H1 (cell line): Measurements from ENCODE around the gene HNF4A. TPM values are rescaled to one million over a fixed set of nuclear protein-coding genes. Genes with fewer than 3 reads are reported as not detected.

Experiments
- CTCF ChIA-PET: fragments of 300-600 bp; sonication (Branson Sonifier 250); formaldehyde crosslinking; loops from one replicate; lab custom pipeline; 2021; ENCODE audit not compliant: partially characterized antibody; lab: Charles Lee
- POLR2A ChIA-PET: fragments of 300-600 bp; sonication (Branson Sonifier 250); formaldehyde crosslinking; loops from one replicate; lab custom pipeline; 2021; ENCODE audit warnings: inconsistent platforms; ENCODE audit not compliant: partially characterized antibody; lab: Charles Lee
- DNase-seq, 2 experiments: peaks; one replicate each; pipeline versions ENCODE4 v3.0.0 to v3.0.0-alpha.2; 2010 to 2022; ENCODE audit warnings: low spot score in 2 of 2, low read depth in 1 of 2, mixed read lengths in 1 of 2
- FAIRE-seq: peaks from 2 replicates; lab custom pipeline; 2011; peaks lifted over from hg19 to GRCh38; lab: Jason Lieb, UNC
- H2AFZ ChIP-seq: 2 replicates; pipeline ENCODE4 v1.8.1; 2012; ENCODE audit warnings: low read length, inconsistent platforms
- H2AK5ac ChIP-seq: 2 replicates; pipeline ENCODE4 v1.6.1; 2013; ENCODE audit warnings: low read depth, low read length
- H2BK120ac ChIP-seq: replicated peaks from 2 replicates; pipeline ENCODE3; 2013; ENCODE audit warnings: low read depth, low read length, inconsistent platforms
- H2BK12ac ChIP-seq: 2 replicates; pipeline ENCODE4 v1.6.1; 2013; ENCODE audit warnings: low read depth, low read length
- H2BK15ac ChIP-seq: 2 replicates; pipeline ENCODE4 v1.6.1; 2013; ENCODE audit warnings: low read length
- H2BK20ac ChIP-seq: 2 replicates; pipeline ENCODE4 v1.6.1; 2013; ENCODE audit warnings: low read length
- H2BK5ac ChIP-seq: 2 replicates; pipeline ENCODE4 v1.6.1; 2013; ENCODE audit warnings: low read depth, low read length
- H3K14ac ChIP-seq: 2 replicates; pipeline ENCODE4 v1.6.1; 2013; ENCODE audit warnings: inconsistent platforms; ENCODE audit not compliant: insufficient read length
- H3K18ac ChIP-seq: 2 replicates; pipeline ENCODE4 v1.6.1; 2013; ENCODE audit warnings: low read length; ENCODE audit errors: extremely low read depth
- H3K23ac ChIP-seq: 2 replicates; pipeline ENCODE4 v1.6.1; 2013; ENCODE audit warnings: inconsistent platforms; ENCODE audit not compliant: insufficient read length
- H3K23me2 ChIP-seq: 2 replicates; pipeline ENCODE4 v1.6.1; 2013; ENCODE audit warnings: low read depth, low read length
- H3K27ac ChIP-seq: 2 replicates; pipeline ENCODE4 v1.6.1; 2011; ENCODE audit warnings: low read depth, low read length, inconsistent platforms
- H3K27me3 ChIP-seq, 4 experiments: replicated peaks in 1 of 4; 1 replicate in 1 of 4; 2 replicates in 3 of 4; pipeline versions ENCODE4 v1.6.1 to v1.8.1; 2011 to 2013; ENCODE audit warnings: low read length in 3 of 4, mild to moderate bottlenecking in 3 of 4, inconsistent platforms in 2 of 4, mixed read lengths in 2 of 4, moderate library complexity in 1 of 4; ENCODE audit not compliant: control insufficient read depth in 3 of 4, insufficient read depth in 3 of 4; ENCODE audit errors: extremely low read depth in 1 of 4
- H3K36me3 ChIP-seq, 4 experiments: 2 replicates each; pipeline versions ENCODE4 v1.6.1 to v1.8.1; 2011 to 2013; ENCODE audit warnings: mild to moderate bottlenecking in 4 of 4, low read length in 3 of 4, moderate library complexity in 2 of 4, control low read depth in 1 of 4, inconsistent platforms in 1 of 4; ENCODE audit not compliant: insufficient read depth in 4 of 4, control insufficient read depth in 2 of 4
- H3K4ac ChIP-seq: replicated peaks from 2 replicates; pipeline ENCODE3; 2013; ENCODE audit warnings: low read length, low read depth, mixed read lengths, inconsistent platforms; ENCODE audit not compliant: insufficient read length
- H3K4me1 ChIP-seq, 4 experiments: replicated peaks in 1 of 4; 1 replicate in 1 of 4; 2 replicates in 3 of 4; pipeline versions ENCODE4 v1.6.1 to v1.8.1; 2011 to 2013; ENCODE audit warnings: low read length in 3 of 4, inconsistent platforms in 2 of 4, mixed read lengths in 1 of 4; ENCODE audit not compliant: insufficient read depth in 4 of 4, control insufficient read depth in 3 of 4
- H3K4me2 ChIP-seq, 2 experiments: 2 replicates each; pipeline versions ENCODE4 v1.6.1 to v1.8.1; 2011 to 2013; ENCODE audit warnings: low read depth in 2 of 2, low read length in 2 of 2, control low read depth in 1 of 2, inconsistent platforms in 1 of 2, mild to moderate bottlenecking in 1 of 2; ENCODE audit not compliant: insufficient read depth in 1 of 2
- H3K4me3 ChIP-seq, 4 experiments: fragments of 200-600, 300-600 bp in 1 of 4; sonication (generic), shearing (Covaris generic), sonication (Bioruptor Twin) in 1 of 4; 2 replicates each; pipeline versions ENCODE4 v1.5.1 to v1.8.1; 2011 to 2016; ENCODE audit warnings: low read length in 4 of 4, low read depth in 3 of 4, control low read depth in 2 of 4, inconsistent platforms in 2 of 4, mild to moderate bottlenecking in 2 of 4, mixed read lengths in 1 of 4, moderate library complexity in 1 of 4; ENCODE audit not compliant: insufficient read depth in 2 of 4; ENCODE audit errors: extremely low read depth in 1 of 4
- H3K56ac ChIP-seq: replicated peaks from 2 replicates; pipeline ENCODE3; 2013; ENCODE audit warnings: low read depth, mild to moderate bottlenecking, mixed read lengths, low read length, inconsistent platforms; ENCODE audit not compliant: insufficient read length
- H3K79me1 ChIP-seq: 2 replicates; pipeline ENCODE4 v1.6.1; 2013; ENCODE audit warnings: low read depth, low read length, control low read depth
- H3K79me2 ChIP-seq, 2 experiments: 2 replicates each; pipeline versions ENCODE4 v1.6.1 to v1.8.1; 2012 to 2013; ENCODE audit warnings: low read length in 2 of 2, mild to moderate bottlenecking in 2 of 2, inconsistent platforms in 1 of 2; ENCODE audit not compliant: insufficient read depth in 2 of 2, control insufficient read depth in 1 of 2
- H3K9ac ChIP-seq, 4 experiments: replicated peaks in 1 of 4; 1 replicate in 1 of 4; 2 replicates in 3 of 4; pipeline versions ENCODE4 v1.6.1 to v1.8.1; 2011 to 2013; ENCODE audit warnings: low read depth in 3 of 4, low read length in 3 of 4, control low read depth in 2 of 4, mild to moderate bottlenecking in 2 of 4, moderate library complexity in 2 of 4, inconsistent platforms in 1 of 4; ENCODE audit errors: extremely low read depth in 1 of 4
- H3K9me3 ChIP-seq, 2 experiments: 2 replicates each; pipeline versions ENCODE4 v1.6.1 to v1.8.1; 2012 to 2013; ENCODE audit warnings: mild to moderate bottlenecking in 2 of 2, moderate library complexity in 2 of 2, control low read depth in 1 of 2, inconsistent platforms in 1 of 2, low read depth in 1 of 2, low read length in 1 of 2, mixed read lengths in 1 of 2; ENCODE audit not compliant: insufficient read depth in 2 of 2
- H4K20me1 ChIP-seq, 2 experiments: replicated peaks in 1 of 2; 2 replicates each; pipeline versions ENCODE3 to v1.8.1; 2011 to 2013; ENCODE audit warnings: inconsistent platforms in 2 of 2, low read length in 2 of 2, mild to moderate bottlenecking in 1 of 2; ENCODE audit not compliant: insufficient read depth in 2 of 2, control insufficient read depth in 1 of 2
- H4K5ac ChIP-seq: 2 replicates; pipeline ENCODE4 v1.6.1; 2013; ENCODE audit warnings: low read length, low read depth, mixed read lengths, inconsistent platforms; ENCODE audit not compliant: insufficient read length
- H4K8ac ChIP-seq: 2 replicates; pipeline ENCODE4 v1.8.0; 2013; ENCODE audit warnings: mild to moderate bottlenecking, moderate library complexity, low read length, inconsistent platforms; ENCODE audit not compliant: insufficient read depth; ENCODE audit errors: extremely low read depth
- H4K91ac ChIP-seq: replicated peaks from 2 replicates; pipeline ENCODE3; 2013; ENCODE audit warnings: low read length, mixed read lengths, inconsistent platforms; ENCODE audit not compliant: insufficient read length
- ATF2 ChIP-seq: IDR thresholded peaks from 2 replicates; pipeline ENCODE4 v1.6.1; 2012; ENCODE audit warnings: low read length, inconsistent platforms
- FOSL1 ChIP-seq: IDR thresholded peaks from 2 replicates; pipeline ENCODE4 v1.6.1; 2011; ENCODE audit warnings: mild to moderate bottlenecking, low read depth, low read length, moderate library complexity; ENCODE audit not compliant: insufficient read depth
- GABPA ChIP-seq: IDR thresholded peaks from 2 replicates; pipeline ENCODE4 v1.6.1; 2011; ENCODE audit warnings: mild to moderate bottlenecking, low read length, moderate library complexity, borderline replicate concordance; ENCODE audit not compliant: insufficient read depth
- POLR2A ChIP-seq, 2 experiments: IDR thresholded peaks; 1 replicate in 1 of 2; 2 replicates in 1 of 2; pipeline ENCODE4 v1.6.1; 2011; ENCODE audit warnings: low read depth in 2 of 2, low read length in 2 of 2, mild to moderate bottlenecking in 2 of 2; ENCODE audit errors: control extremely low read depth in 1 of 2
- RBBP5 ChIP-seq: IDR thresholded peaks from 2 replicates; pipeline ENCODE4 v1.7.1; 2012; ENCODE audit warnings: low read depth, mild to moderate bottlenecking, inconsistent platforms, low read length, moderate library complexity, borderline replicate concordance
- SIX5 ChIP-seq: IDR thresholded peaks from 2 replicates; pipeline ENCODE4 v1.6.1; 2011; ENCODE audit warnings: mild to moderate bottlenecking, low read depth, low read length
- SP2 ChIP-seq: IDR thresholded peaks from 2 replicates; pipeline ENCODE4 v1.6.1; 2012; ENCODE audit warnings: mild to moderate bottlenecking, low read length, inconsistent platforms
- TCF12 ChIP-seq: IDR thresholded peaks from 2 replicates; pipeline ENCODE4 v1.6.1; 2011; ENCODE audit warnings: low read depth, mild to moderate bottlenecking, low read length
- WGBS, 2 experiments: shearing (Covaris generic) in 1 of 2; methylation state at CpG; one replicate each; pipeline versions ENCODE4 v1.1.6 to v1.1.7; 2013 to 2015; ENCODE audit warnings: low lambda C conversion rate in 2 of 2, mixed read lengths in 2 of 2, inconsistent platforms in 1 of 2, low coverage in 1 of 2, missing lambda C conversion rate in 1 of 2; ENCODE audit not compliant: insufficient replicate concordance in 2 of 2, insufficient coverage in 1 of 2, insufficient read length in 1 of 2; ENCODE audit errors: extremely low coverage in 1 of 2, missing lambda C conversion rate in 1 of 2; 5-methylcytosine and 5-hydroxymethylcytosine counted together
- polyA plus RNA-seq, 7 experiments: library from polyadenylated mRNA; depleted of rRNA in 3 of 7; stranded (reverse) in 5 of 7; unstranded in 2 of 7; fragments of >200 nt in 5 of 7; fragments of 200-250 nt in 2 of 7; gene quantifications; 1 replicate in 5 of 7; 2 replicates in 1 of 7; 4 replicates in 1 of 7; pipeline versions ENCODE4 v1.2.1 to v1.2.3, GENCODE V29; 2011 to 2013; ENCODE audit warnings: missing spikeins in 2 of 7, mixed read lengths in 2 of 7
- total RNA-seq: library from RNA; stranded (reverse); fragmentation: NEBNext Ultra II Directional; extraction: Animal tissue kit (Norgen Biotek cat#: 25700); gene quantifications from 2 replicates; pipeline ENCODE4 v1.2.1, GENCODE V29; 2021

Gene HNF4A
- total and polyA plus RNA-seq, 2 of the 8 experiments (the other 6 are each of a cell fraction or from before 2014, with no cell fraction given), result 0.03 TPM; not detected in 1

DNA sequence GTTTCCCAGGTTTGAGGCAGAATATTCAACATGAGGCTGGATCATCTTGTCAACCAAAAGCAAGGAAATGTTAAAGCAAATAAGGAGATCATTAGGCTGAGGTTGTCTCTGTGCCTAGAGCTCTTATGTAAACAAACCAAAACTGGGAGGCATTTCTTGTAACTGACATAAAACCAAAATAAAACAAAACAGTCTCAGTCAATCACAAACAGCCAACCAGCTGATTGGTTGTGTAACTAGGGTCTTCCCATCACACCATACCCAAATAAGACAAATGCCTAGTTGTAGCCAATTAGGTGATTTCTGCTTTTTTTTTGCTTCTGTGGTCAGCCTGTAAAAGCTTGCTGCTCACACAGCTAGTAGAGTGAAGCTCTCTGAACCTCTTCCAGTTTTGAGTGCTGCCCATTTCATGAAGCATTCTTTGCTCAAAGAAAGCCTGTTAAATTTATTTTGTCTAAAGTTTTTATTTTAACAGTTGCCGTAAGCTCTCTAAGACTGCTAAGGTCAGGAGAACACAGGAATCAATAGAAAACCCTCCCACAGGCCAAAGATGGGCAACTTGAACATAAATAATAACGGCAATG lies 35.6 kb upstream of the HNF4A start:
- no peak overlapping the region for H2AK5ac ChIP-seq
- H3K23me2 ChIP-seq, result no peaks in the 10 kb centered on the region
- H2BK5ac ChIP-seq, result no peak overlapping the region
- no peak overlapping the region for H2BK20ac ChIP-seq
- H3K23ac ChIP-seq, result no peak overlapping the region
- H4K5ac ChIP-seq, result no peak overlapping the region
- H3K4me3 ChIP-seq, result no peak overlapping the region
- no peaks in the 10 kb centered on the region for H3K36me3 ChIP-seq
- no peaks in the 10 kb centered on the region for H3K9me3 ChIP-seq
- no peak overlapping the region for H3K14ac ChIP-seq
- no peak overlapping the region for H3K4me2 ChIP-seq
- H3K27me3 ChIP-seq, result no peaks in the 10 kb centered on the region
- no peak overlapping the region for H2AFZ ChIP-seq
- WGBS, 2 experiments, result 87% methylated on average over 2 of the region's 2 CpGs; no CpG with 5 or more reads in 1 of the 2 experiments
- no peaks in the 10 kb centered on the region for H3K79me2 ChIP-seq
- DNase-seq, result no peak
- no peak overlapping the region for H3K27ac ChIP-seq
- no peaks in the 10 kb centered on the region for H3K79me1 ChIP-seq
- H3K18ac ChIP-seq, result no peak overlapping the region
- H3K4ac ChIP-seq, result no peak overlapping the region
- H4K8ac ChIP-seq, result no peak overlapping the region
- no peak overlapping the region for H2BK15ac ChIP-seq
- ChIA-PET CTCF (interaction anchor here (0.9 to 1.4 kb wide), 5 partner anchors 8 to 103 kb away, joined by 3 to 6 read pairs (median 4); no protein-coding TSS in a partner anchor), POLR2A (no interaction called here)
- H3K9ac ChIP-seq, result no peak overlapping the region
- H4K91ac ChIP-seq, result no peak overlapping the region
- no peak overlapping the region for H2BK12ac ChIP-seq
- no peaks in the 10 kb centered on the region for H4K20me1 ChIP-seq
- H3K56ac ChIP-seq, result no peak overlapping the region
- H3K4me1 ChIP-seq, result peaks cover 0 to 5% (median 3%) of the 10 kb centered on the region in 4 experiments; a peak in 6 of 7 replicates
- no peak for FAIRE-seq
- H2BK120ac ChIP-seq, result no peak overlapping the region
- TF ChIP-seq SP2 (no peak), GABPA (no peak), FOSL1 (no peak), POLR2A (IDR thresholded peaks at IDR 0.05; ENCODE audit: control extremely low read depth in 1 of 2, low read depth in 2 of 2, low read length in 2 of 2) (no peak), TCF12 (no peak), ATF2 (no peak), SIX5 (no peak), RBBP5 (no peak)
